Tibial nerve (tissue), 4 donors: ENCODE measurements around the gene PPP1R12A.

ENCODE experiments used
- CTCF ChIP-seq, 5 experiments: fragments of 200-600 bp in 3 of 5; fragments of 450-650 bp in 2 of 5; sonication (generic) in 3 of 5; IDR thresholded peaks; one replicate each; pipeline ENCODE4 v1.5.1; 2016 to 2019; ENCODE audit warnings: antibody characterized with exemption in 5 of 5, mild to moderate bottlenecking in 3 of 5, moderate library complexity in 2 of 5
- EP300 ChIP-seq, 2 donors: sonication (generic); formaldehyde crosslinking; IDR thresholded peaks; one replicate each; pipeline ENCODE4 v1.6.1; 2017; ENCODE audit warnings: antibody characterized with exemption in 2 of 2, mild to moderate bottlenecking in 1 of 2
- POLR2A ChIP-seq, 2 donors: fragments of 450-650 bp; IDR thresholded peaks; one replicate each; pipeline ENCODE4 v1.6.1; 2017; ENCODE audit warnings: antibody characterized with exemption in 2 of 2, mild to moderate bottlenecking in 2 of 2, moderate library complexity in 2 of 2

DNA sequence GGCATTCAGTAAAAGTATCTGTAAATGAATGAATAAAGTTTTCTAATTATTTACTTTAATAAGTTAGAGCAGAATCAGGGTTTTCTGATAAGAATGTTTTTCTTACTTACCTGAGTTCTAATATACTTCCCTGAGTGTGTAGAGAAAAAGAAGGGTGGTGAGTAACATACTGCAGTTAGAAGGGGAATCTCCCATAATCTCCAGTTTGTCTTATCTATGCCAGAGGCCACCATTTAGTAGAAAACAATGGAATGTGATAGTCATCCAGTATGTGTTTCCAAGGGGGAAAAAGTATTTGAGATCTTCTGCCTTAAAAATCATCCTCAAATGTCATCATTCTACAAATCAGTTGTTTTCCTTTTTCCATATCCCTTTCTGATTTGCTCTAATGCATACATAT is 187.6 kb downstream of the PPP1R12A start:
- TF ChIP-seq POLR2A (IDR thresholded peaks at IDR 0.05) (no peak), EP300 (IDR thresholded peaks at IDR 0.05) (no peak), CTCF (IDR thresholded peaks at IDR 0.05) (no peak)
